Omental fat pad (tissue), 4 donors: ENCODE data around the gene GREB1. TPM values are rescaled to one million over a fixed set of nuclear protein-coding genes. Genes with fewer than 3 reads are reported as not detected.

Source experiments
- ATAC-seq: fragments of 150-250 bp; one replicate; pipeline ENCODE4 v1.9.1; 2016; ENCODE audit warnings: mild to moderate bottlenecking, moderate library complexity; ENCODE audit not compliant: low FRiP score
- DNase-seq: peaks from one replicate; pipeline ENCODE4 v3.0.0-alpha.2; 2019; ENCODE audit warnings: low spot score
- CTCF ChIP-seq, 3 donors: fragments of 450-650 bp; IDR thresholded peaks; one replicate each; pipeline ENCODE4 v1.5.1; 2016 to 2017; ENCODE audit warnings: antibody characterized with exemption in 3 of 3, mild to moderate bottlenecking in 3 of 3, moderate library complexity in 2 of 3
- total RNA-seq, 4 donors: library from RNA; depleted of rRNA; stranded (reverse); fragments of >200 nt; gene quantifications; one replicate each; pipeline ENCODE4 v1.1.0, GENCODE V29; 2016

GREB1 gene
- total RNA-seq, 4 donors from 2014 or later = 1.9 to 12.4 (median 4.1) TPM

DNA sequence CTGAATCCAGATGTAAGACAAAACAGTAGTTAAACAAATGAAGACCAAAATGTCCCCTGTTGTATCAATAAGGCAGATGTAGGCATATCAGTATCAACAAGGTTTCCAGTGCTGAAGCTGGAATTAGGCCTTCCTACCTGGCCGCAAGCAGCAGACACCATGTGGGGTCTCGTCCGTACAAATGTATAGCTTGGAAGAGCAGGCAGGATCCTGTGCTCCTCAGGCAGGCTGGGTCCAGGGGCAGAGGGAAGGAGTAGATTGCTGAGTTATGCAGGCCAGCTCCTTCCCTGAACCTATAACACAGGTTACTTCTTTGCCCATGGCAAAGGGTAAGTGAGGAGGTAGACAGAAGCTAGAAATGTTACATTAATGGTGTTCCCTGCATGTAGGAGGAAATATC, 112.7 kb downstream of the GREB1 start:
- TF ChIP-seq CTCF (IDR thresholded peaks at IDR 0.05) = no peak
- ATAC-seq (no peak), DNase-seq (no peak)

DNA sequence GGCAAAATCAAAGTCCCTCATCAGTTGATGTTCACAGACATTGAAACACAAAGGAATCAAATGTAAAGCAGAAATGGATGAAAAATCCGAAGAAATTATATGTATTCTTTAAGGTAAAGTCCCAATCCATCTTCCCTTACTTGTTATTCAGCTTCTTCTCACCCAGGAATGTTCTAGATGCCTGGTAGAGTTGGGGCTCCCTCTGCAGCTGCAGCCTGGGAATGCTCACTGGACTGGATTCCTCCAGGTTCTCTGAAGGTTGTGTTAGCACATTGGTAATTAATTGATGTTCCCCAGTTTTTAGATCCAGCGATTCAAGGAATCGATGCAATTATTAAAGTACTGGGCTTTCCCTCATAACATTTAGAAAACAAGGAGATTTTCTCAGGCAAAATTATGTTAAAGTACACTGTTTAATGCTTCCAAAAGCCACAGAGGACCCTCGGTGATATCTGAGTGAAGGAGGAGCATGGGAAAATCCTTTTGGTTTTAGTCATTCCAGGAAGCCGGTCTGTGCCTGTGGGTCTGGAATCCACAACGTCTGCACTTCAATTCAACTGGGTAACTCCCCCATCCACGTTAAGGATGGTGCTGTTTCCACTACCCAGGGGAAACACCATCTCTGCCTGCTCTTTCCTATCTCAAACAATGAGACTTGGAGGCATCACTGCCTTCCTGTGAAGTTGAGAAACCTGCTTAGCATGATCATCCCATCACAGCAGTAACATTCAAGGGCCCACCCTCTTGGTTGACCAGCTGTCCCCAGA, 114.2 kb downstream of the GREB1 start:
- TF ChIP-seq CTCF (IDR thresholded peaks at IDR 0.05) = no peak
- ATAC-seq = no peak
- DNase-seq = no peak

- ATAC-seq (no peak), DNase-seq (no peak)
- TF ChIP-seq CTCF (IDR thresholded peaks at IDR 0.05) = no peak
Observed at GRCh38 chr2:11649093-11649492, 115.2 kb downstream of the GREB1 start.

DNA sequence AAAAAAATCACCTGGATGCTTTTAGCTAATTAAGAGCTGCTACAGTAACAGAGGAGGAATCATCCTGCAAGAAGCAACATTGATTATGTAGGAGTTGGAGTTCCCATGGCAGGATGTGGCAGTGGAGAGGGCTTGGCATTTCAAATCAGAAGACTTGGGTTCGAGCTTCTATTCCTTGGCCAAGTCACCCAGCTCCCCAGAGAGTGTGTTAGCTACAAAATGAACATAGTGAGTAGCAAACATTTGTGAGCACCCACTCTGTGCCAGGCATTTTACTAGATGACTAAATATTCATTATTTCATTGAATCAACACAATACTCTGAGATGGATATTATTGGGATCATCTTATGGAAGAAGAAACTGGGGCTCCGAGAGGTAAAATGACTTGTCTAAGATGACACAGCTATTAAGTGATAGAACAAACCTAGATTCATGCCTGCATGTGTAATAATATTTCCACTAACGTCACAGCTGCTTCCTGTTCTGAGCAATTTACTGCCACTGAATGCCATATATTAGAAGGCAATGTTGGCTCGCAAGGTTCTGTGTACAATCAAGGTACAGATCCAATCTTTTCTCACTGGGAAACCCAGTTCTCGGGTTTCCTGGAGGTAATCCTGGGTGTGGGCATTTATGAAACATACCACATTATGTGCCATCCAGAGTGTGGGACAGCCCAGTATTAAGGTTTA, 118.2 kb downstream of the GREB1 start:
- ATAC-seq = no peak
- no peak for TF ChIP-seq CTCF (IDR thresholded peaks at IDR 0.05)
- DNase-seq = no peak

GRCh38 chr2:11652553-11652952, 118.7 kb downstream of the GREB1 start:
- TF ChIP-seq CTCF (IDR thresholded peaks at IDR 0.05) = no peak
- no peak for DNase-seq
- ATAC-seq = no peak

DNA sequence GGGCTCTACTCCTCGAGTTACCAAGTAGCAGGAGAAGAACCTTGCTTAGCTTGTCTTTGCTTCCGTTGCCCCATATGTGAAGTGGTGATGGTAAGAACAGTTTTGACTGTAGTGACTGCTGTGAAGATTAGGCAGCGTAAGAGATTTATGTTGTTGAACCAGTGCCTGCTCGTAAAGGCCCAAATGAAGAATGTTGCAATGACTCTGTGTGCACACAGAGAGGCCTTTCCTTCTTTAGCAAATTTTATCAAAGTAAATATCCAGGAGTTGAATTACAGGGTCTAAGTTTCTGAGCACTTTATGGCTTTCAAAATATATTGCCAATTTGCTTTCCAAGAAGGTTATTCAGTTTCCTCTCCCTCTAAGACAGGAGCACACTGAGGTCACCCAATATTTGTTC, 121.7 kb downstream of the GREB1 start:
- DNase-seq (no peak), ATAC-seq (no peak)
- no peak for TF ChIP-seq CTCF (IDR thresholded peaks at IDR 0.05)

GRCh38 chr2:11656252-11656651, 122.4 kb downstream of the GREB1 start:
- ATAC-seq (no peak), DNase-seq (no peak)
- no peak for TF ChIP-seq CTCF (IDR thresholded peaks at IDR 0.05)
